Activated CD4-positive, alpha-beta memory T cell treated with anti-CD3 and anti-CD28 coated beads, Interleukin-2, amount 10 ng/mL, durations not matched to agents 7 days and 5 days (primary cell): Measurements from ENCODE around the gene HMCN2. TPM values are rescaled to one million over a fixed set of nuclear protein-coding genes. Genes with fewer than 3 reads are reported as not detected.
A peak's percentile ranks its signal among the peaks of the same experiment; 100 is the strongest.

Source experiments
- CTCF ChIA-PET: fragments of 350-600 bp; sonication (Branson Sonifier 250); formaldehyde crosslinking; loops from one replicate; lab custom pipeline; 2021; ENCODE audit warnings: antibody characterized with exemption, inconsistent platforms; lab: Charles Lee
- POLR2A ChIA-PET: fragments of 350-600 bp; sonication (Branson Sonifier 250); formaldehyde crosslinking; loops from one replicate; lab custom pipeline; 2021; ENCODE audit warnings: antibody characterized with exemption; lab: Charles Lee
- DNase-seq: peaks from one replicate; pipeline ENCODE4 v3.0.0-alpha.2; 2020
- H3K27ac Mint-ChIP-seq: one replicate; pipeline ENCODE4 v1.8.0; 2021; ENCODE audit warnings: mild to moderate bottlenecking, mixed read lengths
- H3K27me3 Mint-ChIP-seq: one replicate; pipeline ENCODE4 v1.8.0; 2021; ENCODE audit warnings: mixed read lengths
- H3K36me3 Mint-ChIP-seq: one replicate; pipeline ENCODE4 v1.8.0; 2021; ENCODE audit warnings: low read depth, mixed read lengths
- H3K4me1 Mint-ChIP-seq: one replicate; pipeline ENCODE4 v1.8.0; 2021; ENCODE audit warnings: mixed read lengths
- H3K4me3 Mint-ChIP-seq: one replicate; pipeline ENCODE4 v1.8.0; 2021; ENCODE audit warnings: mild to moderate bottlenecking, mixed read lengths
- H3K9me3 Mint-ChIP-seq: one replicate; pipeline ENCODE4 v1.8.0; 2021; ENCODE audit warnings: mixed read lengths
- total RNA-seq, 2 experiments: library from RNA; stranded (reverse); gene quantifications; one replicate each; pipeline ENCODE4 v1.2.3, GENCODE V29; 2021

HMCN2 gene
- total RNA-seq, 2 experiments from 2014 or later = not detected

- peaks cover 7% of the 10 kb centered on the region for H3K9me3 Mint-ChIP-seq
- H3K4me3 Mint-ChIP-seq = no peak overlapping the region
- DNase-seq = no peak
- H3K27me3 Mint-ChIP-seq = no peaks in the 10 kb centered on the region
- H3K4me1 Mint-ChIP-seq = peaks cover 5% of the 10 kb centered on the region
- POLR2A ChIA-PET = no interaction called here
- no peak overlapping the region for H3K27ac Mint-ChIP-seq
- no peaks in the 10 kb centered on the region for H3K36me3 Mint-ChIP-seq
- CTCF ChIA-PET = no interaction called here
These were observed 98.3 kb downstream of the HMCN2 start for GRCh38 chr9:130363755-130364404.

GRCh38 chr9:130364619-130365322 lies 99.2 kb downstream of the HMCN2 start:
- no peak for DNase-seq
- H3K36me3 Mint-ChIP-seq = no peaks in the 10 kb centered on the region
- CTCF ChIA-PET = no interaction called here
- POLR2A ChIA-PET = no interaction called here
- no peak overlapping the region for H3K27ac Mint-ChIP-seq
- peaks cover 5% of the 10 kb centered on the region for H3K4me1 Mint-ChIP-seq
- H3K9me3 Mint-ChIP-seq = peaks cover 7% of the 10 kb centered on the region
- H3K4me3 Mint-ChIP-seq = no peak overlapping the region
- no peaks in the 10 kb centered on the region for H3K27me3 Mint-ChIP-seq

GRCh38 chr9:130365323-130365721 lies 99.8 kb downstream of the HMCN2 start:
- DNase-seq = no peak
- ChIA-PET CTCF (no interaction called here), POLR2A (no interaction called here)
- Mint-ChIP-seq H3K27ac (no peak overlapping the region), H3K4me1 (peaks cover 5% of the 10 kb centered on the region), H3K9me3 (peaks cover 7% of the 10 kb centered on the region), H3K27me3 (no peaks in the 10 kb centered on the region), H3K36me3 (no peaks in the 10 kb centered on the region), H3K4me3 (no peak overlapping the region)

- H3K27me3 Mint-ChIP-seq = no peaks in the 10 kb centered on the region
- H3K36me3 Mint-ChIP-seq = no peaks in the 10 kb centered on the region
- no peak overlapping the region for H3K27ac Mint-ChIP-seq
- peaks cover 7% of the 10 kb centered on the region for H3K9me3 Mint-ChIP-seq
- H3K4me1 Mint-ChIP-seq = peaks cover 5% of the 10 kb centered on the region
- ChIA-PET CTCF (no interaction called here), POLR2A (no interaction called here)
- H3K4me3 Mint-ChIP-seq = no peak overlapping the region
- DNase-seq = no peak
These were observed 100.5 kb downstream of the HMCN2 start for GRCh38 chr9:130366072-130366471.

GRCh38 chr9:130366888-130367550 lies 101.5 kb downstream of the HMCN2 start:
- Mint-ChIP-seq H3K9me3 (peaks cover 7% of the 10 kb centered on the region), H3K36me3 (no peaks in the 10 kb centered on the region), H3K4me1 (peaks cover 5% of the 10 kb centered on the region), H3K4me3 (no peak overlapping the region), H3K27ac (no peak overlapping the region), H3K27me3 (no peaks in the 10 kb centered on the region)
- ChIA-PET POLR2A (interaction anchor here (1.0 kb wide), 1 partner anchor 8 kb away, joined by 3 read pairs; no protein-coding TSS in a partner anchor), CTCF (no interaction called here)
- DNase-seq = no peak

GRCh38 chr9:130368631-130369103 lies 103.1 kb downstream of the HMCN2 start:
- ChIA-PET POLR2A (no interaction called here), CTCF (no interaction called here)
- Mint-ChIP-seq H3K36me3 (no peaks in the 10 kb centered on the region), H3K27ac (no peak overlapping the region), H3K4me1 (peaks cover 5% of the 10 kb centered on the region), H3K27me3 (no peaks in the 10 kb centered on the region), H3K4me3 (no peak overlapping the region), H3K9me3 (peaks cover 7% of the 10 kb centered on the region)
- DNase-seq = peak; percentile 17

- Mint-ChIP-seq H3K4me3 (no peak overlapping the region), H3K36me3 (no peaks in the 10 kb centered on the region), H3K27ac (no peak overlapping the region), H3K4me1 (peaks cover 5% of the 10 kb centered on the region), H3K9me3 (peaks cover 7% of the 10 kb centered on the region), H3K27me3 (no peaks in the 10 kb centered on the region)
- POLR2A ChIA-PET = no interaction called here
- CTCF ChIA-PET = no interaction called here
- DNase-seq = no peak
These were observed 104.7 kb downstream of the HMCN2 start for GRCh38 chr9:130370226-130370625.

GRCh38 chr9:130371196-130371966 lies 105.8 kb downstream of the HMCN2 start:
- H3K36me3 Mint-ChIP-seq = no peaks in the 10 kb centered on the region
- H3K4me3 Mint-ChIP-seq = no peak overlapping the region
- H3K27me3 Mint-ChIP-seq = no peaks in the 10 kb centered on the region
- peaks cover 5% of the 10 kb centered on the region for H3K4me1 Mint-ChIP-seq
- DNase-seq = no peak
- POLR2A ChIA-PET = no interaction called here
- no peak overlapping the region for H3K27ac Mint-ChIP-seq
- CTCF ChIA-PET = no interaction called here
- H3K9me3 Mint-ChIP-seq = peaks cover 7% of the 10 kb centered on the region

GRCh38 chr9:130372057-130372456 lies 106.5 kb downstream of the HMCN2 start:
- POLR2A ChIA-PET = no interaction called here
- no peak for DNase-seq
- no peak overlapping the region for H3K4me3 Mint-ChIP-seq
- peaks cover 2% of the 10 kb centered on the region for H3K9me3 Mint-ChIP-seq
- H3K27ac Mint-ChIP-seq = no peak overlapping the region
- CTCF ChIA-PET = no interaction called here
- no peaks in the 10 kb centered on the region for H3K27me3 Mint-ChIP-seq
- peaks cover 5% of the 10 kb centered on the region for H3K4me1 Mint-ChIP-seq
- no peaks in the 10 kb centered on the region for H3K36me3 Mint-ChIP-seq

GRCh38 chr9:130373679-130374325 lies 108.2 kb downstream of the HMCN2 start:
- Mint-ChIP-seq H3K4me3 (no peak overlapping the region), H3K36me3 (no peaks in the 10 kb centered on the region), H3K27me3 (no peaks in the 10 kb centered on the region), H3K9me3 (no peaks in the 10 kb centered on the region), H3K27ac (no peak overlapping the region), H3K4me1 (no peaks in the 10 kb centered on the region)
- ChIA-PET POLR2A (no interaction called here), CTCF (no interaction called here)
- no peak for DNase-seq

- Mint-ChIP-seq H3K4me1 (no peaks in the 10 kb centered on the region), H3K27me3 (no peaks in the 10 kb centered on the region), H3K36me3 (no peaks in the 10 kb centered on the region), H3K27ac (no peak overlapping the region), H3K4me3 (no peak overlapping the region), H3K9me3 (no peaks in the 10 kb centered on the region)
- ChIA-PET CTCF (no interaction called here), POLR2A (no interaction called here)
- DNase-seq = no peak
These were observed 112.1 kb downstream of the HMCN2 start for GRCh38 chr9:130377612-130378011.

GRCh38 chr9:130378875-130379648 lies 113.5 kb downstream of the HMCN2 start:
- CTCF ChIA-PET = no interaction called here
- Mint-ChIP-seq H3K9me3 (no peaks in the 10 kb centered on the region), H3K36me3 (no peaks in the 10 kb centered on the region), H3K4me3 (no peak overlapping the region), H3K4me1 (no peaks in the 10 kb centered on the region), H3K27ac (no peak overlapping the region), H3K27me3 (no peaks in the 10 kb centered on the region)
- POLR2A ChIA-PET = no interaction called here
- DNase-seq = no peak
